LNCaP clone FGC (cell line): ENCODE measurements around the gene ST6GALNAC3.

Experiments used
- DNase-seq: peaks from one replicate; pipeline ENCODE4 v3.0.0-alpha.2; 2011; ENCODE audit warnings: low read depth
- H3K4me3 ChIP-seq: 2 replicates; pipeline ENCODE4 v1.5.1; 2011; ENCODE audit warnings: mild to moderate bottlenecking, low read depth, low read length, control low read depth
- TF ChIP-seq, protein P1 (sequence below): IDR thresholded peaks from 2 replicates; pipeline ENCODE4 v1.5.1; 2012; ENCODE audit warnings: mild to moderate bottlenecking; ENCODE audit not compliant: control insufficient read depth, insufficient read depth; ENCODE audit errors: extremely low read depth

Gene ST6GALNAC3

DNA sequence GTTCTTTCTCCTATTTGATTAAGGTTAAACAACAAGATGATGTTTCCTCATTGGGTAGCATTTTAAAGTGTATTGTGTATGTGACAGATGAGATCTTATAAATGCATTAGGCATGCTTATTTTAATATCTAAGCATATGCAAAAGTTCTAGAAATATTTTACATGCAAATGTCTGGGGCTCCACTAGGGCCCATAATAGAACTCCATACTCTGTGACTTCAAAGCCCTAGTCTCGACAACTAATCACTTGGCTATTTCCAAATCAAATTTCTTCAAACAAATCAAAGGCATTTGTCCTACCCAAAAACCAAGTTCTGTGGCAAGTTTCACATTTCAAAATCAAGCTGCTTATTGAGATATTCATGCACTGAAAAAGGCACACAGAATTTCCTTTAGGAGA lies 407.1 kb downstream of the ST6GALNAC3 start:
- TF ChIP-seq, protein P1, sequence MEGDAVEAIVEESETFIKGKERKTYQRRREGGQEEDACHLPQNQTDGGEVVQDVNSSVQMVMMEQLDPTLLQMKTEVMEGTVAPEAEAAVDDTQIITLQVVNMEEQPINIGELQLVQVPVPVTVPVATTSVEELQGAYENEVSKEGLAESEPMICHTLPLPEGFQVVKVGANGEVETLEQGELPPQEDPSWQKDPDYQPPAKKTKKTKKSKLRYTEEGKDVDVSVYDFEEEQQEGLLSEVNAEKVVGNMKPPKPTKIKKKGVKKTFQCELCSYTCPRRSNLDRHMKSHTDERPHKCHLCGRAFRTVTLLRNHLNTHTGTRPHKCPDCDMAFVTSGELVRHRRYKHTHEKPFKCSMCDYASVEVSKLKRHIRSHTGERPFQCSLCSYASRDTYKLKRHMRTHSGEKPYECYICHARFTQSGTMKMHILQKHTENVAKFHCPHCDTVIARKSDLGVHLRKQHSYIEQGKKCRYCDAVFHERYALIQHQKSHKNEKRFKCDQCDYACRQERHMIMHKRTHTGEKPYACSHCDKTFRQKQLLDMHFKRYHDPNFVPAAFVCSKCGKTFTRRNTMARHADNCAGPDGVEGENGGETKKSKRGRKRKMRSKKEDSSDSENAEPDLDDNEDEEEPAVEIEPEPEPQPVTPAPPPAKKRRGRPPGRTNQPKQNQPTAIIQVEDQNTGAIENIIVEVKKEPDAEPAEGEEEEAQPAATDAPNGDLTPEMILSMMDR: no peak
- no peak for DNase-seq

DNA sequence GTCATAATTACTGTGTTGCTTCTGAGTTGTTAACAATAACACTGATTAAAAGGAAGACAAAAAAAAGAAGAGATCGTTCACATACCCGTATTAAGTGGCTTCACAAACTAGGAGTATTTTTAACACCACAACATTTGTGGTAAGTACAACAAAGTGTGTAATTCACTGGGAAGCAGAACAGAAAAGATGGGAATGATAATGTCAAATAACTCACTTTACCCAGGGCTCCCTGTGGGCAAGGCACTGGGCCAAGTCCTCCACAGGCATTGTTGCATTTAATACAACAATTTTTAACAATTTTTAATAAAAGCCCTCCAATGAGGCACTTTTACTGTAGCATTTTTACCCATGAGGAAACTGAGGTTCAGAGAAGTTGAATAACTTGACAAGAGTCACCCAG lies 407.7 kb downstream of the ST6GALNAC3 start:
- no peak overlapping the region for H3K4me3 ChIP-seq
- TF ChIP-seq, protein P1: no peak
- DNase-seq: no peak

More for the DNA sequence above, 407.1 kb downstream of the ST6GALNAC3 start:
- H3K4me3 ChIP-seq: no peak overlapping the region

DNA sequence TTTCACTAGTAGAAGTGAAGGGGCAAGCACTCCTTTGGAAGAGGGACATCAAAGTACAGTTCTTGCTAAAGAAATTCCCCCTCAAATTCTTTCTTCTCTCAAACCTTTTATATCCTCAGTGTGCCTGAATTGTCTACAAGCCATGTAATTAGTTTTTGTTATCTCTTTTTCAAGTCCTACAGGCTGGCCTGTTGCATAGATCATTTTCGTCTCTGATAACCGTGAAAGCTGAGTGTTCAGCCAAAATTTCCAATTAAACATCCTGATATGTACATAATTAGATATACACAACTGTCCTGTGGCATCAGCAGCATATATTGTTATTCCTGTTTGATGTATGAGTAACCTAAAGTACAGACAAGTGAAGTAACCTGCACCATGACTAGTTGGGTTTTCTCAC lies 417.2 kb downstream of the ST6GALNAC3 start:
- no peak for DNase-seq
- no peak overlapping the region for H3K4me3 ChIP-seq
- TF ChIP-seq, protein P1: no peak

DNA sequence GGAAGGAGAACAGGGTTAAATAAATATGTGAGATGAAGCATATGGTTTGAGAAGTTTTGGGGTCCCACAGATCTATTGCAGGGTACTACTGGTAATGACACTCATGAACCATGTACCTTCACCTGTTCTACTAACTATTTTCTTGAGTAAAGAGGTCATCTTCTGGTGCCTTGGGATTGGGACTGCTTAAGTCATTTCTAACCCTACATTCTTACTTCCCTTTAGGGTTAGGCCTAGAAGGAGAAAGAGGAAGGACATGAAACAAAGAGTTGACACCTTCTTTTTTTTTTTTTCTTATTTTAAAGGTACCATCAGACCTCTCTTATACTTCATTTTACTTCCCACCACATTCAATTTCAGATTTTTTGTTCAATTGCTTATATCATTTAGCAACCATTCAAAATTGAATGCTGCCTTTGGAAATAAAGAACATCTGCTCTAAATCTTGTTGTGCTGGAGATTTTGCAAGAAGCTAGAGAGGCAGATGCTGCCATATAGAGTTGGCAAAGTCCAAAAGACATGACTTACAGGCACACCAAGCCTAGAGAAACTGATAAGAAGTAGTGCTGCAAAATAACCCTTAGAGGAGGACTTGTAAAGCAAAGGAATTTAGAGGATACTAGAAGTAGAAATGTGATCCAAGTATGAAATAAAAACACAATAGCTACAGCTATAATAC lies 418.3 kb downstream of the ST6GALNAC3 start:
- TF ChIP-seq, protein P1: no peak
- H3K4me3 ChIP-seq: no peak overlapping the region
- no peak for DNase-seq

DNA sequence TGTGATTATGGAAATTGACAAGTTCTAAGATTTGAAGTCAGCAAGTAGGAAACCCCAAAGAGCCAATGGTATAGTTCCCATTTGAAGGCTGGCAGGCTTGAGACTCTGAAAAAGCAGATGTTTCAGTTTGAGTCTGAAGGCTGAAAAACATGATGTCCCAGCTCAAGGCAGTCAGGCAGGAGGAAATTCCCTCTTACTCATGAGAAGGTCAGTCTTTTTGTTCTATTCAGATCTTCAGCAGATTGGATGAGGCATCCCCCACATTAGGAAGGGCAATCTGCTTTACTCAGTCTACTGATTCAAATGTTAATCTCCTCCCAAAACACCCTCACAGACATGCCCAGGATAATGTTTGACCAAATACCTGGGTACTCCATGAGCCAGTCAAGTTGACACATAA lies 420.3 kb downstream of the ST6GALNAC3 start:
- TF ChIP-seq, protein P1: no peak
- no peak overlapping the region for H3K4me3 ChIP-seq
- DNase-seq: no peak

DNA sequence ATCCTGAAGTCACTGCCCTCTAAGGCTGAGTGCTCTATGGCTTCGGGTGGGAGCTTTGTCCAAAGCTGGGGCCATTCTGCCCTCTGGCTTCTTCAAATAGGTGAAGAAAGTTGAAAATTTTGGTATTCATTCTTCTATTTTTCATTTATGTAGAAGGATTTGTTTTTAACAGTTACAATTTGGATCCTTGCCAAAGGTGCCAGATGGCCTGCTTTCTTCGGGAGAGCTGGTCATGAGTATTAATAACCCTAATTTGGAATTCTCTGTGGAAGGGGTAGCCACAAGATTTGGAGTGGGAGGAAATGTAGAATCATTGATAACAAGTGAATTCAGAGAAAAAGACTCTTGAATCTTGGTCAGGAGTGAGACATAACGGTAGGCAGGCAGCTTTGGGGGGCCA lies 422.3 kb downstream of the ST6GALNAC3 start:
- H3K4me3 ChIP-seq: no peak overlapping the region
- TF ChIP-seq, protein P1: no peak
- no peak for DNase-seq

DNA sequence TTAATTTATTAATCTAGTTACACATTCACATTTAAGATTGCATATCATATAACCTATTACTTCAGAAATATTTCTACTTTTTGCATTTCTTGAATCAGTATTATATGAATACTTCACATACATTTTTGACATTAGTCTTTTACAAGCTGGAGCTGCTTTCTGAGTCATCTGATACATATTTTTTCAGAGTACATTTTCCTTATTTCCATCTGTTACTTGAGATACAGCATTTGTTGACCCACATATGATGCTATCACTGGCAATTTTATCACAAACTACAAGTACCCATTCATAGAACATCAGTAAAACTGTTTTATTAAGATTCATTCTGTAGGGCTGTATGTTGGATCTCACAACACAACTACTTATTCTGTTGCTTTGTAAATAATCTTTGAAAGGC lies 425.6 kb downstream of the ST6GALNAC3 start:
- TF ChIP-seq, protein P1: no peak

More for the DNA sequence above, 425.6 kb downstream of the ST6GALNAC3 start:
- no peak for DNase-seq
- H3K4me3 ChIP-seq: no peak overlapping the region
